Stomach (tissue), 9 donors: ENCODE measurements around the gene FAM228B. TPM values are rescaled to one million over a fixed set of nuclear protein-coding genes. Genes with fewer than 3 reads are reported as not detected.

Source experiments
- DNase-seq, 2 donors: peaks; one replicate each; pipeline versions ENCODE4 v3.0.0 to v3.0.0-alpha.2; 2013 to 2019
- H3K27ac ChIP-seq, 5 donors: fragments of 200-600 bp in 4 of 5; sonication (generic) in 4 of 5; one replicate each; pipeline ENCODE4 v1.5.1; 2013 to 2019; ENCODE audit warnings: mild to moderate bottlenecking in 1 of 5, moderate library complexity in 1 of 5
- H3K27me3 ChIP-seq, 3 donors: fragments of 200-600 bp; sonication (generic); one replicate each; pipeline ENCODE4 v1.5.1; 2017 to 2019; ENCODE audit warnings: mixed run types in 1 of 3
- H3K36me3 ChIP-seq, 4 donors: fragments of 200-600 bp; sonication (generic); 1 replicate in 3 of 4; 2 replicates in 1 of 4; pipeline ENCODE4 v1.5.1; 2016 to 2019
- H3K4me1 ChIP-seq, 4 donors: fragments of 200-600 bp; sonication (generic); one replicate each; pipeline ENCODE4 v1.5.1; 2016 to 2019
- H3K4me3 ChIP-seq, 4 donors: fragments of 200-600 bp; sonication (generic) in 3 of 4; one replicate each; pipeline ENCODE4 v1.5.1; 2016 to 2019; ENCODE audit warnings: mild to moderate bottlenecking in 1 of 4
- H3K9me3 ChIP-seq, 4 donors: fragments of 200-600 bp; sonication (generic); one replicate each; pipeline ENCODE4 v1.5.1; 2016 to 2019
- EP300 ChIP-seq: sonication (generic); formaldehyde crosslinking; IDR thresholded peaks from one replicate; pipeline ENCODE4 v1.6.1; 2017; ENCODE audit warnings: antibody characterized with exemption
- POLR2A ChIP-seq, 4 donors: fragments of 450-650 bp; IDR thresholded peaks; one replicate each; pipeline ENCODE4 v1.6.1; 2016; ENCODE audit warnings: antibody characterized with exemption in 4 of 4, control low read depth in 2 of 4, mild to moderate bottlenecking in 1 of 4, moderate library complexity in 1 of 4
- POLR2AphosphoS5 ChIP-seq, 3 donors: sonication (generic); formaldehyde crosslinking; IDR thresholded peaks; one replicate each; pipeline ENCODE4 v1.6.1; 2016; ENCODE audit warnings: antibody characterized with exemption in 3 of 3
- WGBS, 5 donors: extraction: QIAGEN DNeasy Blood & Tissue Kit in 3 of 5; methylation state at CpG; one replicate each; pipeline versions ENCODE4 v1.1.5 to v1.1.7; 2013 to 2018; 5-methylcytosine and 5-hydroxymethylcytosine counted together
- intact Hi-C: fragments of 100-400 bp; cut with DNase I; formaldehyde crosslinking; loops from one replicate; pipeline ENCODE4 v1.15.1; 2023; ENCODE audit warnings: low total_unique reads
- polyA plus RNA-seq, 3 donors: library from polyadenylated mRNA; stranded (reverse); fragments of 200-250 nt; gene quantifications; one replicate each; pipeline ENCODE4 v1.2.3, GENCODE V29; 2013
- total RNA-seq, 5 donors: library from RNA; depleted of rRNA; stranded (reverse); fragments of >200 nt; gene quantifications; one replicate each; pipeline versions ENCODE4 v1.1.0 to v1.2.3, GENCODE V29; 2014 to 2016
- TF ChIP-seq, protein P1 (sequence below), 7 experiments: fragments of 450-650 bp in 4 of 7; fragments of 200-600 bp in 3 of 7; sonication (generic) in 3 of 7; IDR thresholded peaks; one replicate each; pipeline ENCODE4 v1.5.1; 2016 to 2019; ENCODE audit warnings: antibody characterized with exemption in 7 of 7, control low read depth in 2 of 7, mild to moderate bottlenecking in 1 of 7
- donor health status: healthy with polysubstance abuse.
- donor health status: Bipolar disorder and iron deficiency.
- donor health status: healthy.

The FAM228B gene
- total and polyA plus RNA-seq, 8 donors: 8.4 to 43.2 (median 14.5) TPM; not detected in 1

DNA sequence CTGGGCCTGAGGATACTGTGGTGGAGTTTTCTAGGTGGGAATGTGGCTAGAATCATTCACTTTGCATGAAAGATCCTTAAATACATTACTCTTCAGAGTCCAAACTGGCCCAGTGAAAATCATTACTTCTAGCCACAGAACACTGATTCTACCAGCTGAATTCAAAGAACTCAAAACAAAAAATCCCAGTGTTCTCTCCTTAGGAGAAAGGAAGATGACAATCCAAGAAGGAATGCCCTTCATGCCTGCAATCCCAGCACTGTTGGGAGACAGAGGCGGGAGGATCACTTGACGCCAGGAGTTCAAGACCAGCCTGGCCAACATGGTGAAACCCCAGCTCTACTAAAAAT, 86.8 kb downstream of the FAM228B start:
- intact Hi-C loops: no loop called here
- H3K36me3 ChIP-seq: peaks cover 54 to 100% (median 96%) of the 10 kb centered on the region in 4 donors
- 97 to 100% (median 98%) methylated on average over 2 of the region's 2 CpGs for WGBS, 5 donors
- no peaks in the 10 kb centered on the region for H3K27me3 ChIP-seq
- no peaks in the 10 kb centered on the region for H3K4me1 ChIP-seq
- no peak overlapping the region for H3K27ac ChIP-seq
- TF ChIP-seq POLR2AphosphoS5 (IDR thresholded peaks at IDR 0.05) (no peak), EP300 (no peak), POLR2A (IDR thresholded peaks at IDR 0.05) (no peak)
- TF ChIP-seq, protein P1, sequence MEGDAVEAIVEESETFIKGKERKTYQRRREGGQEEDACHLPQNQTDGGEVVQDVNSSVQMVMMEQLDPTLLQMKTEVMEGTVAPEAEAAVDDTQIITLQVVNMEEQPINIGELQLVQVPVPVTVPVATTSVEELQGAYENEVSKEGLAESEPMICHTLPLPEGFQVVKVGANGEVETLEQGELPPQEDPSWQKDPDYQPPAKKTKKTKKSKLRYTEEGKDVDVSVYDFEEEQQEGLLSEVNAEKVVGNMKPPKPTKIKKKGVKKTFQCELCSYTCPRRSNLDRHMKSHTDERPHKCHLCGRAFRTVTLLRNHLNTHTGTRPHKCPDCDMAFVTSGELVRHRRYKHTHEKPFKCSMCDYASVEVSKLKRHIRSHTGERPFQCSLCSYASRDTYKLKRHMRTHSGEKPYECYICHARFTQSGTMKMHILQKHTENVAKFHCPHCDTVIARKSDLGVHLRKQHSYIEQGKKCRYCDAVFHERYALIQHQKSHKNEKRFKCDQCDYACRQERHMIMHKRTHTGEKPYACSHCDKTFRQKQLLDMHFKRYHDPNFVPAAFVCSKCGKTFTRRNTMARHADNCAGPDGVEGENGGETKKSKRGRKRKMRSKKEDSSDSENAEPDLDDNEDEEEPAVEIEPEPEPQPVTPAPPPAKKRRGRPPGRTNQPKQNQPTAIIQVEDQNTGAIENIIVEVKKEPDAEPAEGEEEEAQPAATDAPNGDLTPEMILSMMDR (IDR thresholded peaks at IDR 0.05): no peak
- no peak overlapping the region for H3K4me3 ChIP-seq
- H3K9me3 ChIP-seq: no peaks in the 10 kb centered on the region
- no peak for DNase-seq

DNA sequence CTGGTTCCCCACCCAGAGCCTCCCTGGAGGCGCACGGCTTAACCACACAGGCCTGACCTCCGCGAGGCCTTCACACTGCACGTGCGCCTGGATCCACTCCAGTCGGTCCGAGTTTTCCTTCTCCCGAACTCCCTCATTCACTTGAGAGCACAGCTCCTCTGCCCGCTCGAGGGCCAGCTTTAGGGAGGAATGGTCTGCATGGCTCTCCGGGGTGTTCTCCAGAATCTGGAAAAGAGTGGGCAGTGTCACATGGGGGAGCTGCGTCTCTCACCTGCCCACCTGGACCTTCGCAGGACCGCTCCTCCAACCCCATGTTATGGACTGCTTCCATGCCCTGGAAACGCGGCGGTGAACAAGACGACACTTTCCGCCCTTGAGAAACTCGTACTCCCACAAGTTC, 87.5 kb downstream of the FAM228B start:
- H3K9me3 ChIP-seq: no peaks in the 10 kb centered on the region
- TF ChIP-seq EP300 (no peak), POLR2AphosphoS5 (IDR thresholded peaks at IDR 0.05) (no peak), POLR2A (IDR thresholded peaks at IDR 0.05) (no peak)
- TF ChIP-seq, protein P1 (IDR thresholded peaks at IDR 0.05): no peak
- peaks cover 55 to 100% (median 96%) of the 10 kb centered on the region in 4 donors for H3K36me3 ChIP-seq
- H3K27ac ChIP-seq: no peak overlapping the region
- H3K4me1 ChIP-seq: no peaks in the 10 kb centered on the region
- intact Hi-C loops: no loop called here
- DNase-seq: no peak
- no peaks in the 10 kb centered on the region for H3K27me3 ChIP-seq
- no peak overlapping the region for H3K4me3 ChIP-seq
- 91 to 97% (median 95%) methylated on average over 21 of the region's 21 CpGs for WGBS, 5 donors

DNA sequence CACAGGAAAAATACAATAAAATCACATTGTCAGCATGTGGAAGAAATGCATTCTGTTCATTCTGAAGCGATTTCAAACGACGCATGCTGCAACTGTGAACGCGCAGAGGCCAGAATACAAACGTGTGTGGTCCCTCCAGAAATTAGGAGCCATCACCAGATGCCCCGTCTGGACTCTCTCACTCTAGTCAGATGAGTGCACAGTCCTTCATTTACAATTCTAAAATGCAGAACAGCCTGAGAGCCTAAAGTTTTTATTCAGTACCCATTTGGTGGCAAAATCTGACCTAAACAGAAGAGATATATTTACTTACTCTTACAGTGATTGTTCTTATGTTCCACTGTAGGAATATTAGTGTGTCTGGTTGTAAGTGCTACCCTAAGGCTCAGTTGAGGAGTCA, 88.1 kb downstream of the FAM228B start:
- Histone ChIP-seq H3K27me3 (no peaks in the 10 kb centered on the region), H3K4me1 (no peaks in the 10 kb centered on the region), H3K4me3 (no peak overlapping the region), H3K9me3 (no peaks in the 10 kb centered on the region), H3K27ac (no peak overlapping the region), H3K36me3 (peaks cover 60 to 100% (median 96%) of the 10 kb centered on the region in 4 donors)
- no peak for DNase-seq
- intact Hi-C loops: no loop called here
- 79 to 91% (median 84%) methylated on average over 7 of the region's 7 CpGs for WGBS, 5 donors
- TF ChIP-seq POLR2AphosphoS5 (IDR thresholded peaks at IDR 0.05): no peak
- no peak for TF ChIP-seq EP300
- TF ChIP-seq, protein P1 (IDR thresholded peaks at IDR 0.05): no peak
- no peak for TF ChIP-seq POLR2A (IDR thresholded peaks at IDR 0.05)

DNA sequence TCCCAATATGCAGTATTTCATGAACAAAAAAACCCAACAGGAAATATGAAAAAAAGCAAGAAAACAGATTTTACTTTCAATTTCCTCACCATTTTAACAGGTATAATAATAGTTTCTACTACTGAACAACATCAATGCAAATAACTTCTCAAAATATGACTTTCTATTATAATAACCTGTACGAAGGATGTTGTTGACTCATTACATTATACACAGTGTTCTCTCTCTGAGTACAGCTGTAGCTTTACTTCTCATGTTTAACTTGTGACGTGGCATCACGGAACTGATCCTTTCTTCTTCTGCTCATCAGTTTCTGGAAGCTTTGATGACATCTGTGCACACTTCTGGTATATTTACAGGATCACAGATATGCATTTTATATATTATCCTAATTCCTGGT, 91.6 kb downstream of the FAM228B start:
- H3K4me1 ChIP-seq: no peaks in the 10 kb centered on the region
- no peaks in the 10 kb centered on the region for H3K27me3 ChIP-seq
- DNase-seq: no peak
- TF ChIP-seq POLR2A (IDR thresholded peaks at IDR 0.05) (no peak), POLR2AphosphoS5 (IDR thresholded peaks at IDR 0.05) (no peak), EP300 (no peak)
- TF ChIP-seq, protein P1 (IDR thresholded peaks at IDR 0.05): no peak
- 83 to 92% (median 89%) methylated on average over 3 of the region's 3 CpGs for WGBS, 5 donors
- intact Hi-C loops: no loop called here
- H3K9me3 ChIP-seq: no peaks in the 10 kb centered on the region
- H3K27ac ChIP-seq: no peak overlapping the region
- H3K36me3 ChIP-seq: peaks cover 52 to 100% (median 96%) of the 10 kb centered on the region in 4 donors
- no peak overlapping the region for H3K4me3 ChIP-seq

Other genes with a start within 250 kb of the FAM228B start
- 10 to 100 TPM; 13.4 to 67.0 (median 42.6) TPM for gene ATAD2B, start 196.3 kb upstream of the FAM228B start, total RNA-seq
- 1 to 10 TPM; 2.0 to 4.3 (median 2.2) TPM for gene ATAD2B, start 196.3 kb upstream of the FAM228B start, polyA plus RNA-seq
- gene UBXN2A, start 183.0 kb upstream of the FAM228B start, total RNA-seq: 10 to 100 TPM in 3 of 5 donors, 1 to 10 TPM in 2; 3.6 to 53.6 (median 11.1) TPM
- 1 to 10 TPM; 4.4 to 8.9 (median 6.4) TPM for gene UBXN2A, start 183.0 kb upstream of the FAM228B start, polyA plus RNA-seq
- gene MFSD2B, start 113.4 kb upstream of the FAM228B start, total RNA-seq: not detected
- gene MFSD2B, start 113.4 kb upstream of the FAM228B start, polyA plus RNA-seq: under 1 TPM in 2 of 3 donors, not detected in 1; 0.12 to 0.61 TPM
- 10 to 100 TPM in 1 of 5 donors, 1 to 10 TPM in 4; 1.2 to 25.9 (median 4.9) TPM for gene WDCP, start 76.1 kb upstream of the FAM228B start, total RNA-seq
- 1 to 10 TPM; 1.5 to 2.0 (median 1.8) TPM for gene WDCP, start 76.1 kb upstream of the FAM228B start, polyA plus RNA-seq
- gene FKBP1B, start 73.7 kb upstream of the FAM228B start, total RNA-seq: 10 to 100 TPM in 1 of 5 donors, 1 to 10 TPM in 3, not detected in 1; 1.3 to 13.6 (median 7.3) TPM
- 10 to 100 TPM; 21.1 to 34.3 (median 30.4) TPM for gene FKBP1B, start 73.7 kb upstream of the FAM228B start, polyA plus RNA-seq
- gene SF3B6, start 47.1 kb upstream of the FAM228B start, total RNA-seq: 100 to 1,000 TPM in 1 of 5 donors, 10 to 100 TPM in 4; 18.8 to 121 (median 40.7) TPM
- 100 to 1,000 TPM; 125 to 139 (median 126) TPM for gene SF3B6, start 47.1 kb upstream of the FAM228B start, polyA plus RNA-seq
- 100 to 1,000 TPM in 1 of 5 donors, 10 to 100 TPM in 3, 1 to 10 TPM in 1; 9.3 to 103 (median 38.7) TPM for gene TP53I3, start 38.6 kb upstream of the FAM228B start, total RNA-seq
- 10 to 100 TPM; 23.7 to 66.6 (median 47.0) TPM for gene TP53I3, start 38.6 kb upstream of the FAM228B start, polyA plus RNA-seq
- 1 to 10 TPM in 1 of 5 donors, not detected in 4; 1.8 TPM for gene PFN4, start 135 bp upstream of the FAM228B start, total RNA-seq
- gene PFN4, start 135 bp upstream of the FAM228B start, polyA plus RNA-seq: under 1 TPM in 2 of 3 donors, not detected in 1; 0.48 to 0.56 TPM
- gene FAM228A, start 51.6 kb downstream of the FAM228B start, total RNA-seq: 1 to 10 TPM in 2 of 5 donors, not detected in 3; 1.3 to 1.7 TPM
- gene FAM228A, start 51.6 kb downstream of the FAM228B start, polyA plus RNA-seq: 1 to 10 TPM in 1 of 3 donors, under 1 TPM in 2; 0.23 to 2.3 (median 0.50) TPM
- 100 to 1,000 TPM in 2 of 5 donors, 10 to 100 TPM in 3; 14.8 to 216 (median 66.5) TPM for gene ITSN2, start 237.1 kb downstream of the FAM228B start, total RNA-seq
- gene ITSN2, start 237.1 kb downstream of the FAM228B start, polyA plus RNA-seq: 10 to 100 TPM; 14.6 to 30.7 (median 17.9) TPM